ENCODE measurements around the gene NTM.

DNA sequence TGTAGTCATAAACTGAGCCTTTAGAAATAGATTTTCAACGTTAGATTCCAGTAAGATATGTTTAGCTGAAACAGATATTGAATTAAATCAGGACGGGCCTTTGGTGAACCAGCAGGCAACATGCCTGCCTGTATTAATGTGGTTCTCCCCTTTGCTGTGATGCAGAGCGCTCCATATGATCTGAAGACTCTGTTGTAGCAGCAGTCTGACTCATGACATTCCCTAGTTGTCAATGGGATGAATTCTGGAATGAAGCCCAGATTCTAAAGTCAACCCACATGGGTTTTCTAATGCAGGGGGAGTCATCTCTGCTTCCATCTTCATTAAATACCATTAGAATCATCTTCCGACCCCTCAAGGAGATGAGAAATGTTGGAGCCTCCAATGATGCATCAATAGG is 864.5 kb downstream of the NTM start:
- TF ChIP-seq POLR2A (IDR thresholded peaks at IDR 0.05) (no peak), EP300 (IDR thresholded peaks at IDR 0.05) (no peak)
- TF ChIP-seq, protein P1, sequence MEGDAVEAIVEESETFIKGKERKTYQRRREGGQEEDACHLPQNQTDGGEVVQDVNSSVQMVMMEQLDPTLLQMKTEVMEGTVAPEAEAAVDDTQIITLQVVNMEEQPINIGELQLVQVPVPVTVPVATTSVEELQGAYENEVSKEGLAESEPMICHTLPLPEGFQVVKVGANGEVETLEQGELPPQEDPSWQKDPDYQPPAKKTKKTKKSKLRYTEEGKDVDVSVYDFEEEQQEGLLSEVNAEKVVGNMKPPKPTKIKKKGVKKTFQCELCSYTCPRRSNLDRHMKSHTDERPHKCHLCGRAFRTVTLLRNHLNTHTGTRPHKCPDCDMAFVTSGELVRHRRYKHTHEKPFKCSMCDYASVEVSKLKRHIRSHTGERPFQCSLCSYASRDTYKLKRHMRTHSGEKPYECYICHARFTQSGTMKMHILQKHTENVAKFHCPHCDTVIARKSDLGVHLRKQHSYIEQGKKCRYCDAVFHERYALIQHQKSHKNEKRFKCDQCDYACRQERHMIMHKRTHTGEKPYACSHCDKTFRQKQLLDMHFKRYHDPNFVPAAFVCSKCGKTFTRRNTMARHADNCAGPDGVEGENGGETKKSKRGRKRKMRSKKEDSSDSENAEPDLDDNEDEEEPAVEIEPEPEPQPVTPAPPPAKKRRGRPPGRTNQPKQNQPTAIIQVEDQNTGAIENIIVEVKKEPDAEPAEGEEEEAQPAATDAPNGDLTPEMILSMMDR (IDR thresholded peaks at IDR 0.05) = no peak
